HFFc6 (cell line): ENCODE results near the gene SERPINA5. TPM values are rescaled to one million over a fixed set of nuclear protein-coding genes. Genes with fewer than 3 reads are reported as not detected.

Source experiments
- DNase-seq: peaks from one replicate; pipeline ENCODE4 v3.0.0-alpha.2; 2018
- H3K27ac Mint-ChIP-seq: 2 replicates; pipeline ENCODE4 v1.8.0; 2020; ENCODE audit warnings: mild to moderate bottlenecking, mixed read lengths
- H3K27me3 Mint-ChIP-seq: 2 replicates; pipeline ENCODE4 v1.8.0; 2021; ENCODE audit warnings: mild to moderate bottlenecking, moderate library complexity, mixed read lengths; ENCODE audit not compliant: insufficient read depth
- H3K36me3 Mint-ChIP-seq: 2 replicates; pipeline ENCODE4 v1.8.0; 2021; ENCODE audit warnings: low read depth, mixed read lengths
- H3K4me1 Mint-ChIP-seq: 2 replicates; pipeline ENCODE4 v1.8.0; 2020; ENCODE audit warnings: low read depth, mixed read lengths
- H3K4me3 Mint-ChIP-seq: 2 replicates; pipeline ENCODE4 v1.8.0; 2020; ENCODE audit warnings: mild to moderate bottlenecking, moderate library complexity, mixed read lengths
- H3K9me3 Mint-ChIP-seq: 2 replicates; pipeline ENCODE4 v1.8.0; 2020; ENCODE audit warnings: mild to moderate bottlenecking, mixed read lengths
- CTCF ChIP-seq: fragments of 200-600 bp; sonication (generic); IDR thresholded peaks from 2 replicates; pipeline ENCODE4 v1.5.0; 2021; ENCODE audit warnings: antibody characterized with exemption, mild to moderate bottlenecking
- long read RNA-seq: library from polyadenylated mRNA; unstranded; transcript quantifications from one replicate; pipeline ENCODE4 v2.0.0, GENCODE V29; 2019
- total RNA-seq, 6 experiments: library from RNA; stranded (reverse); fragmentation: NEBNext Ultra II Directional; extraction: Animal tissue kit (Norgen Biotek cat#: 25700); gene quantifications; 2 replicates in 1 of 6; 3 replicates in 5 of 6; pipeline ENCODE4 v1.2.3, GENCODE V29; 2021

Gene SERPINA5
- not detected for total RNA-seq
- long read RNA-seq: 0 reads

GRCh38 chr14:94581127-94581999, at the start of gene SERPINA5:
Gene SERPINA5, plus strand, starts transcription at chr14:94581426. Its CDS starts 5,937 bp downstream, at chr14:94587363.
- H3K4me3 Mint-ChIP-seq: no peak within 1 kb of the TSS
- TF ChIP-seq CTCF: no peak
- DNase-seq: no peak
- peaks cover 4% of the 10 kb centered on the region; the same call in 1 of the 2 replicates for H3K36me3 Mint-ChIP-seq
- H3K9me3 Mint-ChIP-seq: peaks cover 66% of the 10 kb centered on the region
- no peak within 1 kb of the TSS for H3K27ac Mint-ChIP-seq
- H3K27me3 Mint-ChIP-seq: no peaks in the 10 kb centered on the region; the same call in 1 of the 2 replicates
- H3K4me1 Mint-ChIP-seq: no peaks in the 10 kb centered on the region

GRCh38 chr14:94532447-94532846, 48.8 kb upstream of the SERPINA5 start:
- no peak for TF ChIP-seq CTCF
- Mint-ChIP-seq H3K27ac (no peak overlapping the region), H3K27me3 (no peaks in the 10 kb centered on the region; the same call in 1 of the 2 replicates), H3K4me1 (no peaks in the 10 kb centered on the region), H3K36me3 (no peaks in the 10 kb centered on the region), H3K9me3 (peaks cover 28% of the 10 kb centered on the region), H3K4me3 (no peak overlapping the region)
- no peak for DNase-seq

DNA sequence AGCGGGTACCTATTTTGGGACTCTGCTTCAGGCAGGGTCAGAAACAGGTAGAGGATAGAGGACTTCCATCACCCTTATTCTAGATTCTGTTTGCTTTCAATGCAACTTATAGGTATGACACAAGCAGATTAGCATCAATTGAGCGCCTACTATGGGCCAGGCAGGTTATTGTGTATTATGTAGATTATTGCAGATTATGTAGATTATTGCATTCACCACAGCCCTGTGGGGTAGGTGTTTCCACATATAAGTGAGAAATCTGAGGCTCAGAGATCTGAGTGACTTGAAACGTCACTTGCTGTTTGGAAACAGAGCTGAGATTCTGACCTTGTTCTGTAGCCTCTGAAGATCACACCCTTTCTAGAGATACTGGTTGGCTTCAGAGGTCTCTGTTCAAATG, 45.7 kb upstream of the SERPINA5 start:
- H3K4me3 Mint-ChIP-seq: no peak overlapping the region
- peaks cover 43% of the 10 kb centered on the region for H3K9me3 Mint-ChIP-seq
- H3K36me3 Mint-ChIP-seq: no peaks in the 10 kb centered on the region
- no peaks in the 10 kb centered on the region; the same call in 1 of the 2 replicates for H3K27me3 Mint-ChIP-seq
- no peak for TF ChIP-seq CTCF
- no peak overlapping the region for H3K27ac Mint-ChIP-seq
- DNase-seq: no peak
- no peaks in the 10 kb centered on the region for H3K4me1 Mint-ChIP-seq

- no peak overlapping the region for H3K4me3 Mint-ChIP-seq
- H3K27ac Mint-ChIP-seq: no peak overlapping the region
- DNase-seq: no peak
- H3K9me3 Mint-ChIP-seq: peaks cover 44% of the 10 kb centered on the region
- H3K27me3 Mint-ChIP-seq: no peaks in the 10 kb centered on the region; the same call in 1 of the 2 replicates
- H3K36me3 Mint-ChIP-seq: peaks cover 4% of the 10 kb centered on the region; the same call in 1 of the 2 replicates
- H3K4me1 Mint-ChIP-seq: no peaks in the 10 kb centered on the region
- TF ChIP-seq CTCF: no peak
These were observed 44.4 kb upstream of the SERPINA5 start for GRCh38 chr14:94536836-94537235.

- peaks cover 4% of the 10 kb centered on the region; the same call in 1 of the 2 replicates for H3K36me3 Mint-ChIP-seq
- H3K4me3 Mint-ChIP-seq: no peak overlapping the region
- no peak for TF ChIP-seq CTCF
- no peak overlapping the region for H3K27ac Mint-ChIP-seq
- DNase-seq: no peak
- no peaks in the 10 kb centered on the region for H3K4me1 Mint-ChIP-seq
- H3K9me3 Mint-ChIP-seq: peaks cover 42% of the 10 kb centered on the region
- H3K27me3 Mint-ChIP-seq: no peaks in the 10 kb centered on the region; the same call in 1 of the 2 replicates
These were observed 43.0 kb upstream of the SERPINA5 start for GRCh38 chr14:94538070-94538740.
